Ramos (cell line): ENCODE data around the gene NCAPG2.
"Not testable (repeated sequence)": the region's sequence is repeated elsewhere in the genome, so short reads cannot be mapped to it uniquely, and the experiment has no call there.

Experiments used
- in situ Hi-C: fragments of 300-500 bp; cut with MboI; formaldehyde crosslinking; loops from one replicate; pipeline ENCODE4 v1.14.3; 2022; ENCODE audit warnings: low sequenced_read_pairs; ENCODE audit not compliant: unreplicated experiment

The NCAPG2 gene

DNA sequence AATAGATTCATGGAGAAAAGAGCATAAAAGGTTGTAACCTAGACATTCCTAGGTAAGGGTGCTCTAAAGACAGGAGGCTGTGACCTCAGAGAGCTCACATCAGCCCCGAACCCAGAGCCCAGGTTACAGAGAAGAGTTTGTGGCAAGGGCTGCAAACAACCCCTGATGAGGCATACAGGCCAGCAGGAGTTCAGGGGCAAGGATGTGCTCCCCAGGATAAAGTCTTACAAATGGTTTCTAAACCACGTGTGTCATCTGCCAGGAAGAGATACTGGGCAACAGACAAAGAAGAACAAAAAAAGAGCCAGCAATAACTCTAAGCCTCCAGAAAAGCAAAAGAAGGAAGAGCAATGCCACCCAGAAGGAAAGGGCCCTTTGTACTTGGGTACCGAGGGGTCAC, 27.7 kb downstream of the NCAPG2 start:
- in situ Hi-C loops, result no loop called here

DNA sequence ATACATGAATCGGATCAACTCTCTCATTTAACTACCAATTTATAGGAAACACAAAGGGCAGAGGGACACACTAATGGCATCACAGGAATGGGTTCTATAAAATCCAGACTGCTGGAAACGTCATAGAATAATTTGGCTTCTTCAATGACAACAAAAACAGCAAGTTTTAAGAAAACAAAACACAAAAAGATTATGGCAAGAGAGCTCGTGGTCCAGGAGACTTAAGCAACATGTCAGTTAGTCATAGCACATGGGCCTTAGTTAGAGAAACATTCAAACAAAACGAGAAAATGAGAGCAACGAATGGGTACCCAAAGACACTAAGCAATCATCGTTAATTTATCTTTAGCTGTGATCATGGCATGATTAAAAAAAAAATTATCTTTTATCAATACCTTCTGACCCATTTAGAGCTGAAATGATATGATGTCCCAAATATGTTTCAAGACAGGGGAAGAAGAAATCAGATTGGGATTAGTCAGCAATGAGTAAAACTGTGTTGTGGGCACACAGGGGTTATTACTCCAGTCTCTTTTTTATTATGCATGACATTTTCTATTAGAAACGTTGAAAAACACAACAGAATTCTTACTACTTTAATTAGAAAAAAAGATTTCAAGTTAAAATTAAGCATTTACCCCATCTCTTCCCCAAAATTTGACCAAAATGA, 28.3 kb downstream of the NCAPG2 start:
- in situ Hi-C loops, result no loop called here

GRCh38 chr7:158672975-158673374, 31.6 kb downstream of the NCAPG2 start:
- in situ Hi-C loops, result no loop called here

DNA sequence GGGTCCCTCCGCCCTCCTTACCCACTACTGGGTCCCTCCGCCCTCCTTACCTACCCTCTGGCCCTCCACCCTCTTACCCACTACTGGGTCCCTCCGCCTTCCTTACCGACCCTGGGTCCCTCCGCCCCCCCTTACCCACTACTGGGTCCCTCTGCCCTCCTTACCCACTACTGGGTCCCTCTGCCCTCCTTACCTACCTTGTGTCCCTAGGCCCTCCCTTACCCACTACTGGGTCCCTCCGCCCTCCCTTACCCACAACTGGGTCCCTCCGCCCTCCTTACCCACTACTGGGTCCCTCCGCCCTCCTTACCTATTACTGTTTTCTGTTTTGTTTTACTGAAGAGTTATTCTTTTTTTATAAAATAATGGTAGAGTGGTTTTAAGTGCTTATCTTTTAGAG, 36.5 kb downstream of the NCAPG2 start:
- in situ Hi-C loops, result not testable (repeated sequence)

DNA sequence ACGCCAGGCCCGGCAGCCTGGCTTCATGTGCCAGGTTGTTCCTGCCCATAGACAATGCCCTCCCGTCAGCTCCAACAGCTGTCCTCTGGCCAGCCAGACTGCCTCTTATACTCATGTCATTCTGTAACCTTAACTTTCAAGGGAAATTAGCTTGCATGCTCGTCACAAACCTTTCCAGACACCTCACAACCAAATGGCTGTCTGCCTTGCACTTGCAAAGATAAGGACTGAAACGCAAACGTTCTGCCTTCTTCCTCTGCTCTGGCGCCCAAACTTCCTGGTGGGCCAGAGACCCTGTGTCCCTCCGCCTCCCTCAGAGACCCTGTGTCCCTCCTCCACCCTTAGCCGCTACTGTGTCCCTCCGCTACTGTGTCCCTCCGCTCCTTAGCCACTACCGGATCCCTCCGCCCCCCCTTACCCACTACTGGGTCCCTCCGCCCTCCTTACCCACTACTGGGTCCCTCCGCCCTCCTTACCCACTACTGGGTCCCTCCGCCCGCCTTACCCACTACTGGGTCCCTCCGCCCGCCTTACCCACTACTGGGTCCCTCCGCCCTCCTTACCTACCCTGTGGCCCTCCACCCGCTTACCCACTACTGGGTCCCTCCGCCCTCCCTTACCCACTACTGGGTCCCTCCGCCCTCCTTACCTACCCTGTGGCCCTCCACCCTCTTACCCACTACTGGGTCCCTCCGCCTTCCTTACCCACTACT, 37.5 kb downstream of the NCAPG2 start:
- in situ Hi-C loops, result not testable (repeated sequence)

DNA sequence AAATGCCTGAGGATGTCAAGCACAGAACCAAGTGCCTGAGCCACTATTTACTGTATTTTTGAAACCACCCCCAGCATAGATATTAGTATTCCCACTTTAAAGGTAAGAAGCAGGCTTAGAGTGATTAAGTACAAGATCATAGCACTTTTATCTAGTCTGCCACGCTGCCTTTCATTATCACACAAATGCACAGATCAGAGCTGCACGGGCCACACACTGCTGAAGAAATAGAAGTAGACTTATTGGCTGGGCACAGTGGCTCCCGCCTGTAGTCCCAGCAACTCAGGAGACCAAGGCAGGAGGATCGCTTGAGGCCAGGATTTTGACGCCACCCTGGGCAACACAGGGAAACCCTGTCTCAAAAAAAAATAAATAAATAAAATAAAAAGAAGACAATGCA, 38.2 kb downstream of the NCAPG2 start:
- in situ Hi-C loops, result no loop called here

DNA sequence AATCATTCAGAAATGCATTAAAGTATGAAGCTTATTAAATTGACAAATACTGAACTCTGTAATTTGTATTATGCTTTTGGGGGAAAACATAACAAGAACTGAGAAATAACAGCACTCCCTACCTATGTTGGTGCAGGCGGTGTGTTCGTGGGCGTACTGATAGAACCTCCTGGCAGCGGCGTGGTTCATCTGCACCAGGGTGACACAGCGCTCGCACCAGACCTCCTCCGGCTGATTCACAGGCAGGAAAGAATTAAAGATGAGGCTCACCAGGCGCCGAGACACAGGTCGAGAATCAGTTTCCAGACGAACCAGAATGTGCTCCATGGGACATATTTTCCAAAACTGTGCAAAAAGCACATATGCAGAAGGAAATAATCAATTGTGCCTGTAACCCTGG, 40.2 kb downstream of the NCAPG2 start:
- in situ Hi-C loops, result no loop called here

GRCh38 chr7:158663428-158663741, 41.2 kb downstream of the NCAPG2 start:
- in situ Hi-C loops, result no loop called here

GRCh38 chr7:158662610-158663427, 41.8 kb downstream of the NCAPG2 start:
- in situ Hi-C loops, result no loop called here

DNA sequence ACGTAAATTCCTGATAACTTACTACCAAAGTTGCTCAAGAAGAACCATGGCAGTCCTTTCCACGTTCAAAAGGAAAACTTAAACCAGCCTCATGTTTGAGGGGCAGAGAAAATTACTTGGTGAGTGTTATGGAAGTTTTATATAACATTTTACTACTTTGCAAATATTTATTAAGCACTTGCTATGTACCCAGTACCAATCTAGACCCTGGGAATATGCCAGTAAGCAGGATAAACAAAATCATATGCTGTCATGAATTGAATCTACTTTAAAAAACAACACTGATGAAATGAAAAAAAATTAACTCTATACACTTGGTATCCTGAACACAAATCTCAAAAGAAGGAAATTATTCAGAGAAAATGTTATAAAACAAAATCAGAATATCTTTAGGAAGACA, 46.1 kb downstream of the NCAPG2 start:
- in situ Hi-C loops, result no loop called here

GRCh38 chr7:158657189-158657746, 47.3 kb downstream of the NCAPG2 start:
- in situ Hi-C loops, result no loop called here

DNA sequence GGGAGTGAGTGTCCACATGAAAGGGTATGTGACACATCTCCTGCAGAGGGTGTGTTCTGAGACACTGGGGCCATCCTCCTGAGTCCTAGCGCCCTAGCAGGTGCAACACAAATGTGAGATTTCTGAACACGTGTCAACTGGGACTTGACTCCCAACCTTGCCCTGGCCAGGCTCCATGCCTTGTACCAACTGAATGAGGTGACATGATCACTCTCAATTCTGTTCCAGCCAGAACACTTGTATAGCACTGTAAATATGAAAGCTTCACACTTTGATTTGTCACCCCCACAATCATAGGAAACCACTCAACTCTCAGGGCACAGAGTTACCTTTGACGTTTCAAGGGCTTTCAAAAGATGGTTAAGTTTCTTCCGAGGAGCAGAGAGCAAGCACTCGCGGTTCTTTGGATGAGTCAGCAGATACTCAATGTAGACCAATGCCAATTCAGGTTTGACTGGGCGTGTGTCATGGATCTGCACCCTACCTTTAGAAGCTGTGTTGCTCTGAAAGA, 48.6 kb downstream of the NCAPG2 start:
- in situ Hi-C loops, result no loop called here

DNA sequence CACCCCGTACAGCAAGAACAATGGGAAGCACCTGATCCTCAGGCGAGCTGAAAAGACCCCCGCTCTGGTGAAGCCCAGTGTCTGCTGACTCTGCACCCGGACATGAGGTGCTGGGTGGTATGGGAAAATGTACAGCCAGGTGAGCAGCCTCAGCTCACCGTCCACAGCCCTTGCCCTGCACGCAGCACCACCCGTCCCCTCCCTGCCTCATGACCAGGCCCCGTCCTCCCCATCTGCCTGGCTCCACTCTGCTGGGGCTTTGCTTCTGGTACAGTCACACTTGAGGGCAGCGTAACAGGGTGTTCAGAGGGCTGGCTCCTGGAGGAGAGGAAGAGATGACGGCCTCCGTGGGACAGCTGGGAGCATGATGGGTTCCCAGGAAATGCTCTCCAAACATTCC, 49.1 kb downstream of the NCAPG2 start:
- in situ Hi-C loops, result no loop called here

GRCh38 chr7:158651968-158652565, 52.5 kb downstream of the NCAPG2 start:
- in situ Hi-C loops, result no loop called here

- in situ Hi-C loops, result no loop called here
These were observed 53.8 kb downstream of the NCAPG2 start for GRCh38 chr7:158650821-158651225.

DNA sequence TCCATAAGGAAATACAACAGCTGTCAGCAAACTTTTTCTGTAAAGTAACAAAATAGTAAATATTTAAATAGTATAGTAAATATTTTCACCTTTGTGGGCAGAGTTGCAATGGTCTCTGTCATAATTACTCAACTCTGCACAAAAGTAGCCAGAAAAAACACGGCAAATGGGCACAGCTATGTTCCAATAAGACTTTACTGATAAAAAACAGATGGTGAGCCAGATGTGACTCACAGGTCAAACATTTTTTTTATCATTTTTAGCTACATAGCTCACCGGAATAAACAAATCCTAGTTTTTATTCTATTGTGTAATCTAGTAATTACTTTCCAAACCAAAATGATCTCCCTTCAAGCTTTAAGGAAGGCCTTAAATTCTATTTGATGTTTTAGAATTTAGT, 55.3 kb downstream of the NCAPG2 start:
- in situ Hi-C loops, result no loop called here

- in situ Hi-C loops, result no loop called here
These were observed 55.8 kb downstream of the NCAPG2 start for GRCh38 chr7:158648787-158649186.

DNA sequence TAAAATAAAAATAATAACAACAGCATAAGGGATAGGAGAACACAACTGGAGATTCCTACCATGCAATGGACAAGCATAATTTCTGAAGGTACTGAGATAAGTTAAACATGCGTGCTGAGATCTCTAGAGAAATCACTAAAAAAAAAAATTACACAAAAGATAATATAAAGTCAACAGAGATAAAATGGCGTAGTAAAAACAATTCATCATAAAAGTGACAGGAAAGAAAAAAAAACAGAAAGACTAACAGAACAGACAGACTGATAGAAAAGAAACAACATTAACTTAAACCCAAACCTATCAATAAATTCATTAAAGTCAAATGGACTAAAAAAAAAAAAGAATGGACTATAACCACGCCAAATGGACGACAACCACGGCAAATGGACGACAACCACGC, 56.4 kb downstream of the NCAPG2 start:
- in situ Hi-C loops, result no loop called here

DNA sequence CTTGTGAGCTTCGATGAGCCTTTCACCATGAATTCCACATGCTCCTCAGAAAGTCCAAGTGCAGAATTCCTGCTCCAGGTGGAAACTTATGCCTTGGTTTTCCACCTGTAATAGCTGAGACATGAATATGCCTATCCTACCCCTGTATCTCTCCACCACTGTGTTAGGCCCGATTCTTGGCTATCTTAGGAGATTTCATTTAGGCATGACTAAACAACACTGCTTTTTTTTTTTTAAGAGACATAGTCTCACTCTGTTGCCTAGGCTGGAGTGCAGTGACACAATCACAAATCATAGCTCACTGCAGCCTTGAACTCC, 57.2 kb downstream of the NCAPG2 start:
- in situ Hi-C loops, result no loop called here

GRCh38 chr7:158646766-158647474, 57.7 kb downstream of the NCAPG2 start:
- in situ Hi-C loops, result no loop called here
